ENCODE results near the gene ADARB1.

GRCh38 chr21:45118099-45118498, 43.7 kb downstream of the ADARB1 start:
- TF ChIP-seq CTCF (IDR thresholded peaks at IDR 0.05) (no peak), EP300 (IDR thresholded peaks at IDR 0.05) (no peak), POLR2A (IDR thresholded peaks at IDR 0.05) (no peak), POLR2AphosphoS5 (IDR thresholded peaks at IDR 0.05) (no peak)

All from stomach (tissue), 4 donors.